Parathyroid adenoma (tissue), 2 donors: Measurements from ENCODE around the gene CRYAB.

Source experiments
- H2AFZ ChIP-seq: fragments of 300-600 bp; sonication (generic); one replicate; pipeline ENCODE4 v1.7.0; 2017; ENCODE audit warnings: antibody characterized with exemption, mild to moderate bottlenecking
- H3K27ac ChIP-seq: fragments of 300-600 bp; sonication (generic); one replicate; pipeline ENCODE4 v1.7.0; 2017
- H3K27me3 ChIP-seq: fragments of 300-600 bp; sonication (generic); one replicate; pipeline ENCODE4 v1.7.0; 2017; ENCODE audit warnings: low read length; ENCODE audit not compliant: control insufficient read depth, insufficient read depth
- H3K36me3 ChIP-seq: fragments of 300-600 bp; sonication (generic); one replicate; pipeline ENCODE4 v1.7.0; 2017; ENCODE audit warnings: low read length; ENCODE audit not compliant: control insufficient read depth, insufficient read depth
- H3K4me1 ChIP-seq: fragments of 300-600 bp; sonication (generic); one replicate; pipeline ENCODE4 v1.7.0; 2017; ENCODE audit warnings: control low read depth
- H3K4me2 ChIP-seq: fragments of 300-600 bp; sonication (generic); one replicate; pipeline ENCODE4 v1.7.0; 2017; ENCODE audit warnings: low read length
- H3K4me3 ChIP-seq: fragments of 300-600 bp; sonication (generic); one replicate; pipeline ENCODE4 v1.7.0; 2017; ENCODE audit warnings: low read depth, low read length
- H3K79me2 ChIP-seq: fragments of 300-600 bp; sonication (generic); one replicate; pipeline ENCODE4 v1.7.0; 2017; ENCODE audit warnings: control low read depth
- H3K9ac ChIP-seq: fragments of 300-600 bp; sonication (generic); one replicate; pipeline ENCODE4 v1.7.0; 2017; ENCODE audit warnings: mild to moderate bottlenecking
- H3K9me3 ChIP-seq: fragments of 300-600 bp; sonication (generic); one replicate; pipeline ENCODE4 v1.7.0; 2017; ENCODE audit warnings: low read length; ENCODE audit not compliant: control insufficient read depth
- TF ChIP-seq, protein P1 (sequence below): fragments of 300-600 bp; sonication (generic); IDR thresholded peaks from one replicate; pipeline ENCODE4 v1.7.0; 2017; ENCODE audit warnings: antibody characterized with exemption, mild to moderate bottlenecking
- donor health status: primary hyperparathyroidism.

CRYAB gene

DNA sequence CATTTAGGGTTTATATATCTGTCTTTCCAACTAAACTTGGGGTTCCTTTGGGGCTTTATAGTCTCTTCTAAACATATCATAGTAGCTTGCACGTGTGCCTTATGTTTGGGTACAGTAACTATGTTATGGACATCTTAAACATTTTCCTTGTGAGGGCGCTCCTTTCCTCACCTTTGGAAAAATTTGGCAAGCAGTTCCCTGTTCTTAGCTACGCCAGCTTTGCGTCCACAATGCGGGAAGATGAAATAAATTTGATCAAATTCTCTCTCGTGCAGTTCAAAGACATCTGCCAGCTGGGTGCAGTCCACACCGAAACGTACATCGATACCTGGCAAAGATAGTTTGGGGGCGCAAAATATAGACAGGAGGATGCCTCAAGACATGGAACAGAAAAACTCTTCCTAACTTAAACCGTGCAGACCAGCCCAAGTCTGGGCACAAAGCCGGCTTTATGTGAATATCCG lies 33.2 kb downstream of the CRYAB start:
- Histone ChIP-seq H3K27ac (peak overlapping the region; percentile 100), H3K9ac (no peak overlapping the region)
- TF ChIP-seq, protein P1, sequence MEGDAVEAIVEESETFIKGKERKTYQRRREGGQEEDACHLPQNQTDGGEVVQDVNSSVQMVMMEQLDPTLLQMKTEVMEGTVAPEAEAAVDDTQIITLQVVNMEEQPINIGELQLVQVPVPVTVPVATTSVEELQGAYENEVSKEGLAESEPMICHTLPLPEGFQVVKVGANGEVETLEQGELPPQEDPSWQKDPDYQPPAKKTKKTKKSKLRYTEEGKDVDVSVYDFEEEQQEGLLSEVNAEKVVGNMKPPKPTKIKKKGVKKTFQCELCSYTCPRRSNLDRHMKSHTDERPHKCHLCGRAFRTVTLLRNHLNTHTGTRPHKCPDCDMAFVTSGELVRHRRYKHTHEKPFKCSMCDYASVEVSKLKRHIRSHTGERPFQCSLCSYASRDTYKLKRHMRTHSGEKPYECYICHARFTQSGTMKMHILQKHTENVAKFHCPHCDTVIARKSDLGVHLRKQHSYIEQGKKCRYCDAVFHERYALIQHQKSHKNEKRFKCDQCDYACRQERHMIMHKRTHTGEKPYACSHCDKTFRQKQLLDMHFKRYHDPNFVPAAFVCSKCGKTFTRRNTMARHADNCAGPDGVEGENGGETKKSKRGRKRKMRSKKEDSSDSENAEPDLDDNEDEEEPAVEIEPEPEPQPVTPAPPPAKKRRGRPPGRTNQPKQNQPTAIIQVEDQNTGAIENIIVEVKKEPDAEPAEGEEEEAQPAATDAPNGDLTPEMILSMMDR = no peak

DNA sequence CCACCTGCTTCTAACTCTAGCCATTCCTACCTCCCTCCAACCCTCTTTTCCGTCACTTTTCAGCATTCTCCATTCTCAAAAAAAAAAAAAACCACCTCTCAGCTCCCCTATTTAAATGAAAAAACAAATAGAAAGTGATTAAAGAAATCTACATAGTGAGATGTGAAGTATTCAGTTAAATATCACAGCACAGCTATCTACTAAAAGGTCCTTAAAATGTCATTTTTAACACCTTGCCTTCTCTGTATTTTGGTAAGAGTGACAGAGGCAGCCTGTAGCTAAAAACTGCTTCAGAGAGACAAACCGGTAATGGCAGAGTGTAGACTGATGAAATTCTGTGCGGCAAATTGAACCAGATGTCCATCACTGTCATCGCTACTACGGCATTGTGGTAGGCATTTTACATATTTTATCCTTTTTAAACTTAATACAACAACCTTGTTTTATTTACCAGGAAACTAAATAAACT lies 39.8 kb downstream of the CRYAB start:
- H3K9ac ChIP-seq = no peak overlapping the region
- H3K79me2 ChIP-seq = no peaks in the 10 kb centered on the region
- TF ChIP-seq, protein P1 = no peak
- no peaks in the 10 kb centered on the region for H3K27me3 ChIP-seq
- H3K4me2 ChIP-seq = peak overlapping the region; percentile 78
- H3K27ac ChIP-seq = peak overlapping the region; percentile 73
- H3K9me3 ChIP-seq = no peaks in the 10 kb centered on the region
- peak overlapping the region; percentile 81 for H3K4me3 ChIP-seq
- H3K36me3 ChIP-seq = no peaks in the 10 kb centered on the region
- H2AFZ ChIP-seq = peak overlapping the region; percentile 89
- no peaks in the 10 kb centered on the region for H3K4me1 ChIP-seq

More for the DNA sequence above, 33.2 kb downstream of the CRYAB start:
- Histone ChIP-seq H3K27me3 (no peaks in the 10 kb centered on the region), H2AFZ (peak overlapping the region; percentile 91), H3K36me3 (no peaks in the 10 kb centered on the region), H3K4me2 (peak overlapping the region; percentile 69), H3K4me1 (no peaks in the 10 kb centered on the region), H3K4me3 (peak overlapping the region; percentile 69), H3K79me2 (no peaks in the 10 kb centered on the region), H3K9me3 (no peaks in the 10 kb centered on the region)

DNA sequence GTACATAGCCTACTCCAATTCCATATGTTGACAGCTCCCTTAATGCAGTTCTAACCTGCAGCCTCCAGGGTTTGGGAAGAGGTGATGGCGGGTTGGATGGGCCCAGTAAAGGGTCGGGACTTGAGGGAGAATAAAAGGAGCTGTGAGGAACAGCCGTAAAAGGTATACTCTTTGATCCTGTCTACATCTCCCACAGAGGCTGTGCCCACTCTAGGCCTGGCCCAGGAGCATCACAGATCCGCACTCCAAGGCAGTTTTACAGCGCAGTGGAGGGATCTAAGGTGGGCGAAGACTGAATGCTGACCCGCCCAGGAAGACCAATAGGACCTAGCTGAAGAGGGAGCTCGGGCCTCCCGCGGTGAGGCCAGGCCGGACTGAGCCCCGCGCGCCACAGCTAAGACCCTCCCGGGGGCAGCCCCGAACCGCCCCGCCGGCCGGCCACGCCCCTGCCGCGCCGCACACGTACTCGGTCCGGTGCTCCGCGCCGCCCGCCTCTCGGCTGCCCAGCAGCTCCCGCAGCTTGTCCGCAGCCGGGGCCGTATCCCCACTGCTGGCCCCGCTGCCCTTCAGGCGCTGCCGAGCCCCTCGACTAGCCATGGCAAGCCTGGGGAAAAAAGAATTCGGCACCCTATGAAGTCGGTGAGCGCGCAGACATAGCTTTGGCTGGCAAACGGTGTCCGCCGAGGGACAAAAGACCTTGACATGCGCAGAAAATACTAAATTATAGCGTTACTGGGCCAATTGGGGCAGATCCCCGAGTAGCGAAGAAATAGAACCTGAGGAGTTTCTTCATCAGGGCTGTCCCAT lies 40.5 kb downstream of the CRYAB start, which contains the start of gene ALG9:
Gene ALG9 (minus strand): TSS at position 696 of the 807 bp plus-strand sequence. CDS start 99 bp downstream, at position 597.
- H2AFZ ChIP-seq = peak within 1 kb of the TSS; percentile 89
- peak within 1 kb of the TSS; percentile 81 for H3K4me3 ChIP-seq
- H3K4me1 ChIP-seq = no peaks in the 10 kb centered on the region
- peak within 1 kb of the TSS; percentile 77 for H3K9ac ChIP-seq
- peak within 1 kb of the TSS; percentile 73 for H3K27ac ChIP-seq
- H3K4me2 ChIP-seq = peak within 1 kb of the TSS; percentile 78
- no peaks in the 10 kb centered on the region for H3K79me2 ChIP-seq
- no peaks in the 10 kb centered on the region for H3K27me3 ChIP-seq
- TF ChIP-seq, protein P1 = no peak
- H3K36me3 ChIP-seq = no peaks in the 10 kb centered on the region
- no peaks in the 10 kb centered on the region for H3K9me3 ChIP-seq

DNA sequence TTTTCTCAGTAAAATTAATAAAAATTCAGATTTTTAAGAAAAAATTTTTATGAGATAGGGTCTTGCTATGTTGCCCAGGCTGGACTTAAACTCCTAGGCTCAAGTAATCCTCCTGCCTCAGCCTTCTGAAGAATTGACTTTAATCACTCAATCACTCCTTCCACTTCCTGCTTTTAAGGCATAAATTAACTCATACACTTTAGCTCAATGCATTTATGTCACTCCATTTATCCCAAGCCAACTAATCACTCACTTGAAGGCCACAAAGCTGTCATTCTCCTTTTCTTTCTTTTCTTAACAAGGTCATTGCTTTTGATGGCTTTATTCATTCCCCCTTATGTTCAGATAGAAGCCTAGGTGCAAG lies 41.1 kb downstream of the CRYAB start:
- TF ChIP-seq, protein P1 = no peak
- Histone ChIP-seq H3K79me2 (no peaks in the 10 kb centered on the region), H3K4me1 (no peaks in the 10 kb centered on the region), H3K4me2 (peak overlapping the region; percentile 78), H3K9me3 (no peaks in the 10 kb centered on the region), H3K36me3 (no peaks in the 10 kb centered on the region), H3K4me3 (peak overlapping the region; percentile 81), H3K27ac (no peak overlapping the region), H2AFZ (peak overlapping the region; percentile 89), H3K9ac (peak overlapping the region; percentile 77), H3K27me3 (no peaks in the 10 kb centered on the region)
